HFFc6 (cell line): ENCODE data around the gene CSGALNACT2. TPM values are rescaled to one million over a fixed set of nuclear protein-coding genes. Genes with fewer than 3 reads are reported as not detected.
"Not testable (repeated sequence)": the region's sequence is repeated elsewhere in the genome, so short reads cannot be mapped to it uniquely, and the experiment has no call there.

ENCODE experiments used
- DNase-seq: peaks from one replicate; pipeline ENCODE4 v3.0.0-alpha.2; 2018
- H3K27ac Mint-ChIP-seq: 2 replicates; pipeline ENCODE4 v1.8.0; 2020; ENCODE audit warnings: mild to moderate bottlenecking, mixed read lengths
- H3K27me3 Mint-ChIP-seq: 2 replicates; pipeline ENCODE4 v1.8.0; 2021; ENCODE audit warnings: mild to moderate bottlenecking, moderate library complexity, mixed read lengths; ENCODE audit not compliant: insufficient read depth
- H3K36me3 Mint-ChIP-seq: 2 replicates; pipeline ENCODE4 v1.8.0; 2021; ENCODE audit warnings: low read depth, mixed read lengths
- H3K4me1 Mint-ChIP-seq: 2 replicates; pipeline ENCODE4 v1.8.0; 2020; ENCODE audit warnings: low read depth, mixed read lengths
- H3K4me3 Mint-ChIP-seq: 2 replicates; pipeline ENCODE4 v1.8.0; 2020; ENCODE audit warnings: mild to moderate bottlenecking, moderate library complexity, mixed read lengths
- H3K9me3 Mint-ChIP-seq: 2 replicates; pipeline ENCODE4 v1.8.0; 2020; ENCODE audit warnings: mild to moderate bottlenecking, mixed read lengths
- CTCF ChIP-seq: fragments of 200-600 bp; sonication (generic); IDR thresholded peaks from 2 replicates; pipeline ENCODE4 v1.5.0; 2021; ENCODE audit warnings: antibody characterized with exemption, mild to moderate bottlenecking
- total RNA-seq, 6 experiments: library from RNA; stranded (reverse); fragmentation: NEBNext Ultra II Directional; extraction: Animal tissue kit (Norgen Biotek cat#: 25700); gene quantifications; 2 replicates in 1 of 6; 3 replicates in 5 of 6; pipeline ENCODE4 v1.2.3, GENCODE V29; 2021

Gene CSGALNACT2
- total RNA-seq, 6 experiments from 2014 or later: 18.0 to 20.8 (median 18.6) TPM

DNA sequence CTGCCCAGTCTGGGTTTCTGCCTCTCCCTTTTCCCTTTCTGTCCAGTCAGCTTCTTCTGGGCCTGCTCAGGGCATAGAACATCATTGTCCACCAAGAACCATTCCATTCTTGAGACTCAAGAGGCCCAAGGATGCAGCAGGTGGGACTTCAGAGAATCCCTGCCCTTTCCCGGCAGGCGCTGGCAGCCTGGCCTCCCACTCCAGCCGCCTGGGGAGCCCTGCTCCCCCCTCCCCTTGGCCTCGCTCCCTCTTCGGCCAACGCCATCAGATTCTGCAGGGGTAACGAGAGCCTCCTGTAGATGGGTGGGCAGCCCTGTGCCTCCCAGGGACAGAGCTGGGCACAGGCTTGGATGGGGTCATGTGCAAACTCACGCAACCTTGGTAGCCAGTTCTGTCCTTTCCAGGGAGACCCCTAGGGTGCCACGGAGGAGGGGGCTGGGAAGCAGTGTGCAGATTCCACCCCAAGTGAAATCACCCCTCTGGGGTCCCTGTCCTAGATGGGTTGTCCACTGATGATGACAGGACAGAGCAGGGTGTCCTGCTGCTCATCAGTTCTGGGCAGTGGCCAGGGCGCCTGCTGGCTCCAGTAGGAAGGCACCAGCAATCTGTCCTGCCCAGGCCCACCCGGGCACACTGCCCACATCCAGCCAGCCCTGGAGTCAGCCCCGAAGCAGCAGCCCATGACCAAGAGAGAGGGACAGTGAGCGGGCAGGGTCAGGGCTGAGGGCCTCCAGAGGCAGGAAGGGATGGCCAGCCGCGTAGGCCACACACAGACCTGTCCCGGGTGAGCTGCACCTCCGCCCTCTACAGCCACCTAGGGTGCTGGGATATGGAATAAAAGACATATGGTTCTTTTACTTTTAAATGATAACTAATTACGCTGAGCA is 80.9 kb downstream of the CSGALNACT2 start:
- H3K36me3 Mint-ChIP-seq: no peaks in the 10 kb centered on the region
- H3K27ac Mint-ChIP-seq: no peak overlapping the region
- peaks cover 18% of the 10 kb centered on the region for H3K27me3 Mint-ChIP-seq

DNA sequence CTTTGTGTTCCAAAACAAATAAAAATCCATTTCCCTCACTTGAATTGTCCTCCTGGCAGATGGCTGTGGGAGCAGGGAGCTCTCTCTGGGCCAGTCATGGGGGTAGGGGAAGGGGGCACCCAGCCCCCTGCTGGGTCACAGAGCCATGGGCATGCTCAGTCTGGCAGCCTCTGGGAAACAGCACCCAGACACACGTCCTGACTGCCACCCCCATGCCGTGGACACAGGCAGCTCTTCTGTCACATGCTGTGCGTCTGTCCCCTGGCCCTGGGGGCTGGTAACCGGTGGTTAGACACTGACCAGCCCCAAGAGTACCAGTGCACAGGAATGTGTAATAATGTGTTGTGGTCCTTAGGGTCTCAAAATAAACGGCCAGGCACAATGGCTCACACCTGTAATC is 81.6 kb downstream of the CSGALNACT2 start:
- Mint-ChIP-seq H3K4me1 (no peaks in the 10 kb centered on the region), H3K9me3 (no peaks in the 10 kb centered on the region), H3K27ac (no peak overlapping the region), H3K27me3 (peaks cover 14% of the 10 kb centered on the region), H3K36me3 (no peaks in the 10 kb centered on the region), H3K4me3 (no peak overlapping the region)
- DNase-seq: no peak
- no peak for TF ChIP-seq CTCF

More for the DNA sequence above, 80.9 kb downstream of the CSGALNACT2 start:
- Mint-ChIP-seq H3K9me3 (no peaks in the 10 kb centered on the region), H3K4me3 (no peak overlapping the region), H3K4me1 (peaks cover 5% of the 10 kb centered on the region; the same call in 1 of the 2 replicates)
- DNase-seq: no peak
- no peak for TF ChIP-seq CTCF

DNA sequence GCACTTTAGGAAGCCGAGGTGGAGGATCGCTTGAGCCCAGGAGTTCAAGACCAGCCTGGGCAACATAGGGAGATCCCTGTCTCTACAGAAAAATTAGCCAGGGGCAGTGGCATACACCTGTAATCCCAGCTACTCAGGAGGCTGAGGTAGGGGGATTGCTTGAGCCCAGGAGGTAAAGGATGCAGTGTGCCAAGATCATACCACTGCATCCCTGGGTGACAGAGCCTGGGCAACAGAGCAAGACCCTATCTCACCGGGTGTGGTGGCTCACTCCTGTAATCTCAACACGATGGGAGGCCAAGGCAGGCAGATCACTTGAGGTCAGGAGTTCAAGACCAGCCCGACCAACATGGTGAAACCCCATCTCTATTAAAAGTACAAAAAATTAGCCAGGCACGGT is 82.0 kb downstream of the CSGALNACT2 start:
- H3K4me3 Mint-ChIP-seq, H3K36me3 Mint-ChIP-seq, H3K4me1 Mint-ChIP-seq, H3K9me3 Mint-ChIP-seq, DNase-seq, H3K27ac Mint-ChIP-seq: not testable (repeated sequence)
- H3K27me3 Mint-ChIP-seq: peaks cover 11% of the 10 kb centered on the region

GRCh38 chr10:43220657-43221418 is 82.6 kb downstream of the CSGALNACT2 start:
- H3K4me3 Mint-ChIP-seq: no peak overlapping the region
- H3K36me3 Mint-ChIP-seq: no peaks in the 10 kb centered on the region
- H3K4me1 Mint-ChIP-seq: no peaks in the 10 kb centered on the region
- no peak for TF ChIP-seq CTCF
- H3K27me3 Mint-ChIP-seq: peaks cover 11% of the 10 kb centered on the region
- no peak overlapping the region for H3K27ac Mint-ChIP-seq
- no peaks in the 10 kb centered on the region for H3K9me3 Mint-ChIP-seq
- no peak for DNase-seq

- TF ChIP-seq CTCF: peak; percentile 58; the same call in 1 of the 2 replicates
- Mint-ChIP-seq H3K9me3 (no peaks in the 10 kb centered on the region), H3K4me1 (no peaks in the 10 kb centered on the region), H3K4me3 (no peak overlapping the region), H3K27ac (no peak overlapping the region), H3K27me3 (peaks cover 13% of the 10 kb centered on the region), H3K36me3 (no peaks in the 10 kb centered on the region)
- DNase-seq: no peak
These were observed 83.4 kb downstream of the CSGALNACT2 start for GRCh38 chr10:43221419-43222209.
